ENCODE results near the gene NUDT22.

NUDT22 gene

GRCh38 chr11:64256300-64256699 is 30.2 kb downstream of the NUDT22 start:
- DNase-seq (ENCODE audit: insufficient read length, low spot score) (no peak), FAIRE-seq (no peak)
- TF ChIP-seq SPI1 (IDR thresholded peaks at IDR 0.05; ENCODE audit: low read depth, low read length) (no peak), POLR2A (IDR thresholded peaks at IDR 0.05; ENCODE audit: low read depth, low read length) (no peak), POU2F2 (IDR thresholded peaks at IDR 0.05; ENCODE audit: low read depth, low read length) (no peak), TAF1 (IDR thresholded peaks at IDR 0.05; ENCODE audit: low read depth, low read length) (no peak), POLR2AphosphoS5 (IDR thresholded peaks at IDR 0.05; ENCODE audit: low read depth, low read length) (no peak)

GRCh38 chr11:64258356-64258755 is 32.3 kb downstream of the NUDT22 start:
- FAIRE-seq (no peak), DNase-seq (ENCODE audit: insufficient read length, low spot score) (no peak)
- no peak for TF ChIP-seq POLR2AphosphoS5 (IDR thresholded peaks at IDR 0.05; ENCODE audit: low read depth, low read length)
- no peak for TF ChIP-seq SPI1 (IDR thresholded peaks at IDR 0.05; ENCODE audit: low read depth, low read length)
- no peak for TF ChIP-seq POU2F2 (IDR thresholded peaks at IDR 0.05; ENCODE audit: low read depth, low read length)
- TF ChIP-seq TAF1 (IDR thresholded peaks at IDR 0.05; ENCODE audit: low read depth, low read length), result no peak
- no peak for TF ChIP-seq PAX5 (IDR thresholded peaks at IDR 0.05; ENCODE audit: insufficient read depth, low read length, severe bottlenecking)
- no peak for TF ChIP-seq POLR2A (IDR thresholded peaks at IDR 0.05; ENCODE audit: low read depth, low read length)

GRCh38 chr11:64258946-64259532 is 33.0 kb downstream of the NUDT22 start:
- DNase-seq (ENCODE audit: insufficient read length, low spot score) (no peak), FAIRE-seq (no peak)
- TF ChIP-seq TAF1 (IDR thresholded peaks at IDR 0.05; ENCODE audit: low read depth, low read length) (no peak), POU2F2 (IDR thresholded peaks at IDR 0.05; ENCODE audit: low read depth, low read length) (no peak), POLR2AphosphoS5 (IDR thresholded peaks at IDR 0.05; ENCODE audit: low read depth, low read length) (no peak), POLR2A (IDR thresholded peaks at IDR 0.05; ENCODE audit: low read depth, low read length) (no peak), SPI1 (IDR thresholded peaks at IDR 0.05; ENCODE audit: low read depth, low read length) (no peak), PAX5 (IDR thresholded peaks at IDR 0.05; ENCODE audit: insufficient read depth, low read length, severe bottlenecking) (no peak)

- no peak for DNase-seq (ENCODE audit: insufficient read length, low spot score)
- FAIRE-seq, result no peak
- TF ChIP-seq TAF1 (IDR thresholded peaks at IDR 0.05; ENCODE audit: low read depth, low read length), result no peak
Observed at GRCh38 chr11:64259533-64260067, 33.5 kb downstream of the NUDT22 start.

GRCh38 chr11:64260147-64260708 is 34.2 kb downstream of the NUDT22 start:
- FAIRE-seq, result no peak
- TF ChIP-seq POLR2A (IDR thresholded peaks at IDR 0.05; ENCODE audit: low read depth, low read length) (no peak), POU2F2 (IDR thresholded peaks at IDR 0.05; ENCODE audit: low read depth, low read length) (no peak), TAF1 (IDR thresholded peaks at IDR 0.05; ENCODE audit: low read depth, low read length) (no peak), PAX5 (IDR thresholded peaks at IDR 0.05; ENCODE audit: insufficient read depth, low read length, severe bottlenecking) (no peak), POLR2AphosphoS5 (IDR thresholded peaks at IDR 0.05; ENCODE audit: low read depth, low read length) (no peak), SPI1 (IDR thresholded peaks at IDR 0.05; ENCODE audit: low read depth, low read length) (no peak)
- DNase-seq (ENCODE audit: insufficient read length, low spot score), result no peak

- no peak for FAIRE-seq
- DNase-seq (ENCODE audit: insufficient read length, low spot score), result no peak
- no peak for TF ChIP-seq PAX5 (IDR thresholded peaks at IDR 0.05; ENCODE audit: insufficient read depth, low read length, severe bottlenecking)
- no peak for TF ChIP-seq POU2F2 (IDR thresholded peaks at IDR 0.05; ENCODE audit: low read depth, low read length)
- TF ChIP-seq TAF1 (IDR thresholded peaks at IDR 0.05; ENCODE audit: low read depth, low read length), result no peak
- no peak for TF ChIP-seq POLR2AphosphoS5 (IDR thresholded peaks at IDR 0.05; ENCODE audit: low read depth, low read length)
- TF ChIP-seq POLR2A (IDR thresholded peaks at IDR 0.05; ENCODE audit: low read depth, low read length), result no peak
- no peak for TF ChIP-seq SPI1 (IDR thresholded peaks at IDR 0.05; ENCODE audit: low read depth, low read length)
Observed at GRCh38 chr11:64261556-64262080, 35.5 kb downstream of the NUDT22 start.

GRCh38 chr11:64262271-64263002 is 36.4 kb downstream of the NUDT22 start:
- TF ChIP-seq SPI1 (IDR thresholded peaks at IDR 0.05; ENCODE audit: low read depth, low read length), result no peak
- TF ChIP-seq POLR2AphosphoS5 (IDR thresholded peaks at IDR 0.05; ENCODE audit: low read depth, low read length), result no peak
- DNase-seq (ENCODE audit: insufficient read length, low spot score) (no peak), FAIRE-seq (no peak)

GRCh38 chr11:64263021-64263946 is 37.2 kb downstream of the NUDT22 start:
- no peak for FAIRE-seq
- no peak for DNase-seq (ENCODE audit: insufficient read length, low spot score)
- TF ChIP-seq POU2F2 (IDR thresholded peaks at IDR 0.05; ENCODE audit: low read depth, low read length) (no peak), TAF1 (IDR thresholded peaks at IDR 0.05; ENCODE audit: low read depth, low read length) (no peak), PAX5 (IDR thresholded peaks at IDR 0.05; ENCODE audit: insufficient read depth, low read length, severe bottlenecking) (no peak), POLR2AphosphoS5 (IDR thresholded peaks at IDR 0.05; ENCODE audit: low read depth, low read length) (no peak), SPI1 (IDR thresholded peaks at IDR 0.05; ENCODE audit: low read depth, low read length) (no peak)

GRCh38 chr11:64263947-64264317 is 37.9 kb downstream of the NUDT22 start:
- FAIRE-seq, result no peak
- DNase-seq (ENCODE audit: insufficient read length, low spot score), result no peak
- TF ChIP-seq POU2F2 (IDR thresholded peaks at IDR 0.05; ENCODE audit: low read depth, low read length), result no peak
- TF ChIP-seq TAF1 (IDR thresholded peaks at IDR 0.05; ENCODE audit: low read depth, low read length), result no peak
- no peak for TF ChIP-seq SPI1 (IDR thresholded peaks at IDR 0.05; ENCODE audit: low read depth, low read length)
- TF ChIP-seq POLR2AphosphoS5 (IDR thresholded peaks at IDR 0.05; ENCODE audit: low read depth, low read length), result no peak
- no peak for TF ChIP-seq PAX5 (IDR thresholded peaks at IDR 0.05; ENCODE audit: insufficient read depth, low read length, severe bottlenecking)
- TF ChIP-seq POLR2A (IDR thresholded peaks at IDR 0.05; ENCODE audit: low read depth, low read length), result no peak
